ENCODE measurements around the gene CCDC27.

DNA sequence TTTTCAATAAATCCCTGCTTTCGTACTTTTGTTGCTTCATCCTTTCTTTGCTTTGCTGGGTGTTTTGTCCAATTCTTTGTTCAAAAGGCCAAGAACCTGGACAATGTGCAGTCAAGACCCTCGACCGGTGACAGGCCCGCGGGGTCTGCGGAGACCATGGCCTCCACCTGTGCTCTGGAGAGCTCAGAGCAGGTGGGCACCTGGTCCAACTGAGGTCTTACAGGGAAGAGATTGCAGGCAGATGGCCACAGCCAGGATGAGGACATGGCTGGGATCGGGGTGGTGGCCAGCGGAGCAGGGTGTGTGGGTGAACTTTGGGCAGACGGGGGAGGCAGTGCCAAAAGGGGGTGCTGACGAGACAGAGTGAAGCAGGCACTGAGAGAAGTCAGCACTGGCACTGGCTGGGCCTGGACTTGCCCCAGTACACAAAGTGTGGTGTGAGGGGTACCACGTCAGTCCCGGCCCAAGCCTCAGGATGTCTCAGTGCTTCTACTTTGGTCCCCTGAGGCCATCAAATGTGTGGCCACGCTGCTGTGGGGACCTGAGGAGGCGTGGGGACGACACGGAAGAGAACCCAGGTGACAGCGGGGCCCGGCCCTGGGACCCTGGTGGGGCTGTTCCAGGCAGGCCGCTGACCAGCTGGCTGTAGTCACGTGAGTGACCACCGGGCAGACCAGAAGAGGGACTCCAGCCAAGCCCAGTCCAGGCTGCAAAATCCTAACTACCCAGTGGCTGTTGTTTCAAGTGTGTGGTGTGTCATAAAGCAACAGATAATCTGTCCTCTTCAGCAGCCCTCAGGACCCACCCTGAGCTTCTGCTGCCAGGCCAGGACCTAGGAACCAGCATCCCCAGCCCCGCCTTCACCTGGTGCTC is 10.4 kb upstream of the CCDC27 start:
- TF ChIP-seq, protein P1, sequence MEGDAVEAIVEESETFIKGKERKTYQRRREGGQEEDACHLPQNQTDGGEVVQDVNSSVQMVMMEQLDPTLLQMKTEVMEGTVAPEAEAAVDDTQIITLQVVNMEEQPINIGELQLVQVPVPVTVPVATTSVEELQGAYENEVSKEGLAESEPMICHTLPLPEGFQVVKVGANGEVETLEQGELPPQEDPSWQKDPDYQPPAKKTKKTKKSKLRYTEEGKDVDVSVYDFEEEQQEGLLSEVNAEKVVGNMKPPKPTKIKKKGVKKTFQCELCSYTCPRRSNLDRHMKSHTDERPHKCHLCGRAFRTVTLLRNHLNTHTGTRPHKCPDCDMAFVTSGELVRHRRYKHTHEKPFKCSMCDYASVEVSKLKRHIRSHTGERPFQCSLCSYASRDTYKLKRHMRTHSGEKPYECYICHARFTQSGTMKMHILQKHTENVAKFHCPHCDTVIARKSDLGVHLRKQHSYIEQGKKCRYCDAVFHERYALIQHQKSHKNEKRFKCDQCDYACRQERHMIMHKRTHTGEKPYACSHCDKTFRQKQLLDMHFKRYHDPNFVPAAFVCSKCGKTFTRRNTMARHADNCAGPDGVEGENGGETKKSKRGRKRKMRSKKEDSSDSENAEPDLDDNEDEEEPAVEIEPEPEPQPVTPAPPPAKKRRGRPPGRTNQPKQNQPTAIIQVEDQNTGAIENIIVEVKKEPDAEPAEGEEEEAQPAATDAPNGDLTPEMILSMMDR (conservative IDR thresholded peaks at IDR 0.05; ENCODE audit: low read length) = no peak
- no peak for TF ChIP-seq EZH2phosphoT487 (IDR thresholded peaks at IDR 0.05; ENCODE audit: borderline replicate concordance)
